ENCODE measurements around the gene LINGO4. TPM values are rescaled to one million over a fixed set of nuclear protein-coding genes. Genes with fewer than 3 reads are reported as not detected.

The LINGO4 gene
- total RNA-seq, 2 donors from 2014 or later = not detected

- H3K9me3 Mint-ChIP-seq = no peaks in the 10 kb centered on the region
- H3K4me1 Mint-ChIP-seq (ENCODE audit: low read depth in 2 of 2) = peaks cover 26 to 36% of the 10 kb centered on the region in 2 donors
- no peak for DNase-seq (ENCODE audit: low spot score)
These were observed 10.6 kb upstream of the LINGO4 start for GRCh38 chr1:151815716-151816327.

GRCh38 chr1:151814971-151815545 is 9.8 kb upstream of the LINGO4 start:
- ATAC-seq = no peak
- Mint-ChIP-seq H3K4me3 (peak overlapping the region; percentile 30), H3K27ac (no peak overlapping the region), H3K9me3 (no peaks in the 10 kb centered on the region), H3K4me1 (ENCODE audit: low read depth in 2 of 2) (peaks cover 20 to 31% of the 10 kb centered on the region in 2 donors), H3K27me3 (no peaks in the 10 kb centered on the region), H3K36me3 (no peaks in the 10 kb centered on the region)
- DNase-seq (ENCODE audit: low spot score) = no peak

More at GRCh38 chr1:151815716-151816327, 10.6 kb upstream of the LINGO4 start:
- Mint-ChIP-seq H3K27ac (no peak overlapping the region), H3K27me3 (no peaks in the 10 kb centered on the region), H3K4me3 (peak overlapping the region; percentile 30), H3K36me3 (no peaks in the 10 kb centered on the region)
- peak; percentile 46 to 59 for ATAC-seq

GRCh38 chr1:151814426-151814825 is 9.2 kb upstream of the LINGO4 start:
- H3K36me3 Mint-ChIP-seq = no peaks in the 10 kb centered on the region
- H3K9me3 Mint-ChIP-seq = no peaks in the 10 kb centered on the region
- DNase-seq (ENCODE audit: low spot score) (no peak), ATAC-seq (no peak)
- H3K4me3 Mint-ChIP-seq = no peak overlapping the region
- H3K4me1 Mint-ChIP-seq (ENCODE audit: low read depth in 2 of 2) = peaks cover 20 to 31% of the 10 kb centered on the region in 2 donors
- no peak overlapping the region for H3K27ac Mint-ChIP-seq
- H3K27me3 Mint-ChIP-seq = no peaks in the 10 kb centered on the region

DNA sequence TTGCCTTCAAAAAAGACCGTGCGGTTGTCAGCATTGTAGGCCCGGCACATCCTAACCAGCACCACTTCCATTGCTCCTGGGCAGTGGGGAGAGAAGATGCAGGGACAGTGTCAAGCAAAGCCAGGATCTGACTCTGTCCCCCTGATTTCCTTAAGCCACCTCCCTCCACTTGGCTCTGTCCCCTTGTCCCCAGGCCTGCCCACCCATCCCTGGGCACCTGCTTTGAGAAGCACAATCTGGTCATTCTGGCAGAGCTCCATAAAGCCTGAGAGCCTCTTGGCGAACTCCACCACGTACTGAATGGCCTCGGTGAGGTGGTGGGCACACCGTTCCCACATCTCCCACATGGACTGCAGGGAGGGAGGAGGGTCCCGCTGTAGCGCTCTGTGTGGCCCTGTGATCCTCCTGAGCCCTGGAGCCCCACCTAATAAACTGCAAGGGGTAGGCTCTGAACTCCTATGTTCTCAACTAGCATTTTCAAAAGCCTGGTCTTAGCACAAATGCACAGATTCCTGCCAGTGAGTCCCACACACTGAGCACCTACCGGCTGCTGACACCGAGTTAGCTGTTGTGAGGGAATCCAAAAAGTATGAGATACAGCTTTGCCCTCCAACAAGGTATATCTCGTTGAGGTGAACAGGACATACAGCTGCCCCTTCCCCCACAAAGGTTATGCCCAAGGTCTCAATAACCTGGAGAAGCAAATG is 8.2 kb upstream of the LINGO4 start:
- Mint-ChIP-seq H3K9me3 (no peaks in the 10 kb centered on the region), H3K36me3 (no peaks in the 10 kb centered on the region), H3K27me3 (no peaks in the 10 kb centered on the region), H3K4me1 (ENCODE audit: low read depth in 2 of 2) (peaks cover 20 to 31% of the 10 kb centered on the region in 2 donors), H3K27ac (no peak overlapping the region), H3K4me3 (no peak overlapping the region)
- no peak for ATAC-seq
- peak; percentile 38 for DNase-seq (ENCODE audit: low spot score)

DNA sequence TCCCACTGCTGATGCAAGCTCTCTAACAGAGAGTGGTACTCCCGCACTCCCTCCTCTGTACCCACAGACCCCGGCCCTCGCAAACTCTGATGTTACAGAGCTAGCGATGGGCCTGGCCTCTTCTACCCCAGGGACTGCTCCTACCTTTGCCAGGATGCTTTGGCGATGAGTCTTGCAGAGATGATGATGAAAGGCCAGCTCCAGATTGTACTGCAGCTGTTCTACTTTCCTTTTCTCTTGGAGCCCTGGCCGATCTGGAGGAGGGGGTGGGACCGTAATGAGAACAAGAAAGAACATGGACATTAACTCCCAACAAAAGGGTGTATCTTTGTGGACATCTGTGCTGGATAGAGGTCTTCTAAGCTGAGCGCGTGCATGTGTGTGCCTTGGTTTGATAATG is 6.0 kb upstream of the LINGO4 start:
- no peak overlapping the region for H3K4me3 Mint-ChIP-seq
- no peak for ATAC-seq
- H3K27ac Mint-ChIP-seq = no peak overlapping the region
- no peaks in the 10 kb centered on the region for H3K27me3 Mint-ChIP-seq
- no peaks in the 10 kb centered on the region for H3K36me3 Mint-ChIP-seq
- H3K4me1 Mint-ChIP-seq (ENCODE audit: low read depth in 2 of 2) = peaks cover 13 to 21% of the 10 kb centered on the region in 2 donors
- no peak for DNase-seq (ENCODE audit: low spot score)
- H3K9me3 Mint-ChIP-seq = no peaks in the 10 kb centered on the region

- H3K4me1 Mint-ChIP-seq (ENCODE audit: low read depth in 2 of 2) = peaks cover 4 to 11% of the 10 kb centered on the region in 2 donors
- no peak overlapping the region for H3K27ac Mint-ChIP-seq
- H3K36me3 Mint-ChIP-seq = no peaks in the 10 kb centered on the region
- no peak for DNase-seq (ENCODE audit: low spot score)
- no peak overlapping the region for H3K4me3 Mint-ChIP-seq
- no peaks in the 10 kb centered on the region for H3K9me3 Mint-ChIP-seq
- H3K27me3 Mint-ChIP-seq = no peaks in the 10 kb centered on the region
- no peak for ATAC-seq
These were observed 4.9 kb upstream of the LINGO4 start for GRCh38 chr1:151809985-151810556.

- Mint-ChIP-seq H3K4me3 (no peak overlapping the region), H3K4me1 (ENCODE audit: low read depth in 2 of 2) (peaks cover 4 to 7% of the 10 kb centered on the region in 2 donors), H3K27ac (no peak overlapping the region), H3K36me3 (no peaks in the 10 kb centered on the region), H3K9me3 (no peaks in the 10 kb centered on the region), H3K27me3 (no peaks in the 10 kb centered on the region)
- no peak for DNase-seq (ENCODE audit: low spot score)
- ATAC-seq = no peak
These were observed 4.2 kb upstream of the LINGO4 start for GRCh38 chr1:151809290-151809984.

- Mint-ChIP-seq H3K9me3 (no peaks in the 10 kb centered on the region), H3K36me3 (no peaks in the 10 kb centered on the region), H3K27me3 (no peaks in the 10 kb centered on the region), H3K4me3 (no peak overlapping the region), H3K4me1 (ENCODE audit: low read depth in 2 of 2) (peaks cover 1 to 3% of the 10 kb centered on the region in 2 donors), H3K27ac (no peak overlapping the region)
- ATAC-seq (no peak), DNase-seq (ENCODE audit: low spot score) (no peak)
These were observed 2.5 kb upstream of the LINGO4 start for GRCh38 chr1:151807766-151808165.

- Mint-ChIP-seq H3K27ac (no peak overlapping the region), H3K4me3 (no peak overlapping the region), H3K27me3 (no peaks in the 10 kb centered on the region), H3K36me3 (no peaks in the 10 kb centered on the region), H3K9me3 (no peaks in the 10 kb centered on the region), H3K4me1 (ENCODE audit: low read depth in 2 of 2) (no peaks in the 10 kb centered on the region)
- no peak for ATAC-seq
- no peak for DNase-seq (ENCODE audit: low spot score)
These were observed 1.9 kb upstream of the LINGO4 start for GRCh38 chr1:151807131-151807530.

- no peaks in the 10 kb centered on the region for H3K36me3 Mint-ChIP-seq
- H3K4me1 Mint-ChIP-seq (ENCODE audit: low read depth in 2 of 2) = no peaks in the 10 kb centered on the region
- no peaks in the 10 kb centered on the region for H3K9me3 Mint-ChIP-seq
- H3K27me3 Mint-ChIP-seq = no peaks in the 10 kb centered on the region
- DNase-seq (ENCODE audit: low spot score) (no peak), ATAC-seq (no peak)
- no peak overlapping the region for H3K27ac Mint-ChIP-seq
- no peak overlapping the region for H3K4me3 Mint-ChIP-seq
These were observed 951 bp upstream of the LINGO4 start for GRCh38 chr1:151806170-151806569.

- Mint-ChIP-seq H3K27ac (no peak overlapping the region), H3K27me3 (no peaks in the 10 kb centered on the region), H3K4me1 (ENCODE audit: low read depth in 2 of 2) (peaks cover 7 to 11% of the 10 kb centered on the region in 2 donors), H3K36me3 (no peaks in the 10 kb centered on the region), H3K4me3 (no peak overlapping the region), H3K9me3 (no peaks in the 10 kb centered on the region)
- ATAC-seq (no peak), DNase-seq (ENCODE audit: low spot score) (no peak)
These were observed 1.3 kb downstream of the LINGO4 start for GRCh38 chr1:151803915-151804314.

GRCh38 chr1:151803164-151803563 is 2.1 kb downstream of the LINGO4 start:
- ATAC-seq (no peak), DNase-seq (ENCODE audit: low spot score) (no peak)
- Mint-ChIP-seq H3K27me3 (no peaks in the 10 kb centered on the region), H3K9me3 (no peaks in the 10 kb centered on the region), H3K27ac (no peak overlapping the region), H3K36me3 (no peaks in the 10 kb centered on the region), H3K4me1 (ENCODE audit: low read depth in 2 of 2) (peaks cover 7 to 11% of the 10 kb centered on the region in 2 donors), H3K4me3 (no peak overlapping the region)

DNA sequence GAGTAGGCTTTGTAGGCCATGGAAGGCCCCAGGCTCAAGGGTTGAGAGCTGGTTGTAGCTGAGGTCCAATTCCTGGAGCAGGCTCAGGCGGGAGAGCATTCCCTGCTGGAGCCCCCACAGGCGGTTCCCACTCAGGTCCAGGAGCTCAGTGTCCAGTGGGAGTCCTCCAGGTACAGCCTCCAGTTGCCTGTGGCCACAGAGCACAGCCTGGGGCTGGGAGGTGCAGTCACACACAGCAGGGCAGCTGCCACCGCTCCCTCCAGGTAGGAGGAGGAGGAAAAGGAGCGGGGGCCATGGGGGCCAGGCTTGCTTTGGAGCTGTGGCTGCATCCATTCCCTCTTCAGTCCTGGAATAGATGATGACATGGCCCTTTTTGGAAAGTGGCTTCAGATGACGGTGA is 2.8 kb downstream of the LINGO4 start:
- peaks cover 7 to 11% of the 10 kb centered on the region in 2 donors for H3K4me1 Mint-ChIP-seq (ENCODE audit: low read depth in 2 of 2)
- no peaks in the 10 kb centered on the region for H3K9me3 Mint-ChIP-seq
- no peak overlapping the region for H3K27ac Mint-ChIP-seq
- no peak overlapping the region for H3K4me3 Mint-ChIP-seq
- ATAC-seq = no peak
- no peaks in the 10 kb centered on the region for H3K27me3 Mint-ChIP-seq
- no peaks in the 10 kb centered on the region for H3K36me3 Mint-ChIP-seq
- DNase-seq (ENCODE audit: low spot score) = no peak

All from natural killer cell treated with Interleukin-12 subunit alpha and Interleukin-12 subunit beta and Interleukin-15 and Interleukin-18, amount 100 ng/mL, for 72 hours (primary cell).